CD4-positive, alpha-beta T cell (primary cell): Measurements from ENCODE around the gene MTFMT. TPM values are rescaled to one million over a fixed set of nuclear protein-coding genes. Genes with fewer than 3 reads are reported as not detected.

Experiments
- ATAC-seq: fragments of 200-7000 bp; cut with Tn5 transposase; one replicate; pipeline ENCODE4 v1.10.0; 2022; ENCODE audit warnings: mild to moderate bottlenecking; ENCODE audit not compliant: poor library complexity
- CTCF ChIA-PET: fragments of 350-600 bp; sonication (Branson Sonifier 250); formaldehyde crosslinking; loops from one replicate; lab custom pipeline; 2021; ENCODE audit warnings: antibody characterized with exemption, inconsistent platforms; lab: Charles Lee
- POLR2A ChIA-PET: fragments of 350-600 bp; sonication (Branson Sonifier 250); formaldehyde crosslinking; loops from one replicate; lab custom pipeline; 2021; ENCODE audit warnings: antibody characterized with exemption, inconsistent platforms; lab: Charles Lee
- DNase-seq, 14 experiments: peaks; one replicate each; pipeline ENCODE4 v3.0.0-alpha.2; 2013 to 2020; ENCODE audit warnings: mixed read lengths in 2 of 14
- H3K27ac ChIP-seq, 2 donors: one replicate each; pipeline versions ENCODE4 v1.5.1 to v1.7.0; 2013; ENCODE audit warnings: low read length in 2 of 2, low read depth in 1 of 2, mild to moderate bottlenecking in 1 of 2
- H3K27me3 ChIP-seq, 2 experiments: 1 replicate in 1 of 2; 2 replicates in 1 of 2; pipeline versions ENCODE4 v1.6.1 to v1.7.0; 2013; ENCODE audit warnings: low read length in 2 of 2, control low read depth in 1 of 2, mild to moderate bottlenecking in 1 of 2, moderate library complexity in 1 of 2; ENCODE audit not compliant: insufficient read depth in 2 of 2, control insufficient read depth in 1 of 2
- H3K36me3 ChIP-seq: one replicate; pipeline ENCODE4 v1.6.1; 2013; ENCODE audit warnings: low read length, control low read depth; ENCODE audit not compliant: insufficient read depth
- H3K4me1 ChIP-seq: one replicate; pipeline ENCODE4 v1.6.1; 2013; ENCODE audit warnings: low read length, control low read depth; ENCODE audit not compliant: insufficient read depth
- H3K4me3 ChIP-seq: one replicate; pipeline ENCODE4 v1.5.1; 2013; ENCODE audit warnings: mild to moderate bottlenecking, low read length, moderate library complexity
- H3K9me3 ChIP-seq, 2 experiments: 1 replicate in 1 of 2; 2 replicates in 1 of 2; pipeline versions ENCODE4 v1.6.1 to v1.7.0; 2013; ENCODE audit warnings: low read length in 2 of 2, mild to moderate bottlenecking in 2 of 2, control low read depth in 1 of 2, moderate library complexity in 1 of 2; ENCODE audit not compliant: control insufficient read depth in 1 of 2, insufficient read depth in 1 of 2
- H3K27ac Mint-ChIP-seq: one replicate; pipeline ENCODE4 v1.8.0; 2020; ENCODE audit warnings: mixed read lengths
- H3K27me3 Mint-ChIP-seq: one replicate; pipeline ENCODE4 v1.8.0; 2021; ENCODE audit warnings: mixed read lengths
- H3K36me3 Mint-ChIP-seq: one replicate; pipeline ENCODE4 v1.8.0; 2021; ENCODE audit warnings: low read depth, mixed read lengths
- H3K4me1 Mint-ChIP-seq: one replicate; pipeline ENCODE4 v1.8.0; 2021; ENCODE audit warnings: low read depth, mixed read lengths
- H3K4me3 Mint-ChIP-seq: one replicate; pipeline ENCODE4 v1.8.0; 2020; ENCODE audit warnings: mild to moderate bottlenecking, mixed read lengths
- H3K9me3 Mint-ChIP-seq: one replicate; pipeline ENCODE4 v1.8.0; 2020; ENCODE audit warnings: mixed read lengths
- CTCF ChIP-seq: fragments of 200-600 bp; IDR thresholded peaks from one replicate; pipeline ENCODE4 v1.8.0; 2022; ENCODE audit warnings: antibody characterized with exemption, mild to moderate bottlenecking
- intact Hi-C, 2 experiments: fragments of 100-400 bp; cut with DNase I in 1 of 2; cut with micrococcal nuclease in 1 of 2; formaldehyde crosslinking; loops; one replicate each; pipeline versions ENCODE4 v1.15.1 to v1.9.0; 2023 to 2025; cut with DNase I, micrococcal nuclease
- total RNA-seq, 174 experiments: library from RNA in 2 of 174; stranded (reverse) in 2 of 174; gene quantifications; one replicate each; pipeline ENCODE4 v1.2.3 and lab custom pipeline; 2021 to 2026

The MTFMT gene
- total RNA-seq, 2 experiments from 2014 or later = 3.4 to 5.8 TPM

DNA sequence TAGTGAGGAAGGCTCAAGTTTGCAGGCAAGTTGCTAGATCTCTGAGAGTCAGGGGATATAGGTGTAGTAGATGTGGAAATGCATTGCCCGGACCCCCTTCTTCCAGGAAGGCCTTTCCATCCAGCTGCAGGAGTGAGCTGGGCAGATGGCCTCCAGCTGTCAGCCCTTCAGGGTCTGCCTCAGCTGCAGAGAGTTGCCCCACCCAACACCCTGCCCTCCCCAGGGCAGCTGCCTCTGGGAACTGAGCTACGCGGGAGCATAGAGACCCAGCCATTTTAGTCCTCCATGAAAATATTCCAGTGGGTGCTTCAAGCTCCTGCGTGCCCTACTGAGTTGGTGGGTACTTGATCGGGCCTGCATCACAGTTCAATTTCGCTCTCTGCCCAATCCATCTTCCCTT, 69.3 kb downstream of the MTFMT start:
- no peak overlapping the region for H3K27ac ChIP-seq
- Mint-ChIP-seq H3K4me1 (no peaks in the 10 kb centered on the region), H3K4me3 (no peak overlapping the region), H3K27me3 (no peaks in the 10 kb centered on the region), H3K9me3 (no peaks in the 10 kb centered on the region), H3K36me3 (peaks cover 86% of the 10 kb centered on the region), H3K27ac (no peak overlapping the region)
- no peak overlapping the region for H3K4me3 ChIP-seq
- H3K36me3 ChIP-seq = peaks cover 82% of the 10 kb centered on the region
- H3K9me3 ChIP-seq = no peaks in the 10 kb centered on the region
- POLR2A ChIA-PET = no interaction called here
- DNase-seq (no peak), ATAC-seq (no peak)
- H3K4me1 ChIP-seq = no peaks in the 10 kb centered on the region
- no peak for TF ChIP-seq CTCF
- CTCF ChIA-PET = no interaction called here
- H3K27me3 ChIP-seq = no peaks in the 10 kb centered on the region
- intact Hi-C loops = no loop called here

GRCh38 chr15:64959128-64959527, 70.3 kb downstream of the MTFMT start:
- DNase-seq = no peak
- CTCF ChIA-PET = no interaction called here

GRCh38 chr15:64954395-64954794, 75.0 kb downstream of the MTFMT start:
- Histone ChIP-seq H3K27me3 (no peaks in the 10 kb centered on the region), H3K4me1 (no peaks in the 10 kb centered on the region), H3K27ac (no peak overlapping the region), H3K9me3 (no peaks in the 10 kb centered on the region), H3K4me3 (no peak overlapping the region), H3K36me3 (peaks cover 33% of the 10 kb centered on the region)
- POLR2A ChIA-PET = no interaction called here
- no peak for TF ChIP-seq CTCF
- ATAC-seq (no peak), DNase-seq (no peak)
- H3K27ac Mint-ChIP-seq = peak overlapping the region; percentile 72
- H3K4me3 Mint-ChIP-seq = no peak overlapping the region
- no peaks in the 10 kb centered on the region for H3K27me3 Mint-ChIP-seq
- peaks cover 30% of the 10 kb centered on the region for H3K36me3 Mint-ChIP-seq
- H3K4me1 Mint-ChIP-seq = peaks cover 4% of the 10 kb centered on the region
- CTCF ChIA-PET = no interaction called here
- H3K9me3 Mint-ChIP-seq = no peaks in the 10 kb centered on the region
- intact Hi-C loops = no loop called here

More at GRCh38 chr15:64959128-64959527, 70.3 kb downstream of the MTFMT start:
- Mint-ChIP-seq H3K4me1 (no peaks in the 10 kb centered on the region), H3K36me3 (peaks cover 76% of the 10 kb centered on the region), H3K27ac (no peak overlapping the region), H3K9me3 (no peaks in the 10 kb centered on the region), H3K4me3 (no peak overlapping the region), H3K27me3 (no peaks in the 10 kb centered on the region)
- peaks cover 78% of the 10 kb centered on the region for H3K36me3 ChIP-seq
- ATAC-seq = no peak
- H3K4me1 ChIP-seq = no peaks in the 10 kb centered on the region
- H3K4me3 ChIP-seq = no peak overlapping the region
- H3K9me3 ChIP-seq = no peaks in the 10 kb centered on the region
- POLR2A ChIA-PET = no interaction called here
- no peaks in the 10 kb centered on the region for H3K27me3 ChIP-seq
- H3K27ac ChIP-seq = no peak overlapping the region
- intact Hi-C loops = no loop called here
- no peak for TF ChIP-seq CTCF
